GM18867 (cell line): ENCODE results near the gene TSR3.

ENCODE experiments used
- ATAC-seq: cut with Tn5 transposase; IDR thresholded peaks from one replicate; pipeline ENCODE4 v1.9.1; 2021; ENCODE audit warnings: mild to moderate bottlenecking, moderate library complexity; ENCODE audit not compliant: unreplicated experiment

Gene TSR3

DNA sequence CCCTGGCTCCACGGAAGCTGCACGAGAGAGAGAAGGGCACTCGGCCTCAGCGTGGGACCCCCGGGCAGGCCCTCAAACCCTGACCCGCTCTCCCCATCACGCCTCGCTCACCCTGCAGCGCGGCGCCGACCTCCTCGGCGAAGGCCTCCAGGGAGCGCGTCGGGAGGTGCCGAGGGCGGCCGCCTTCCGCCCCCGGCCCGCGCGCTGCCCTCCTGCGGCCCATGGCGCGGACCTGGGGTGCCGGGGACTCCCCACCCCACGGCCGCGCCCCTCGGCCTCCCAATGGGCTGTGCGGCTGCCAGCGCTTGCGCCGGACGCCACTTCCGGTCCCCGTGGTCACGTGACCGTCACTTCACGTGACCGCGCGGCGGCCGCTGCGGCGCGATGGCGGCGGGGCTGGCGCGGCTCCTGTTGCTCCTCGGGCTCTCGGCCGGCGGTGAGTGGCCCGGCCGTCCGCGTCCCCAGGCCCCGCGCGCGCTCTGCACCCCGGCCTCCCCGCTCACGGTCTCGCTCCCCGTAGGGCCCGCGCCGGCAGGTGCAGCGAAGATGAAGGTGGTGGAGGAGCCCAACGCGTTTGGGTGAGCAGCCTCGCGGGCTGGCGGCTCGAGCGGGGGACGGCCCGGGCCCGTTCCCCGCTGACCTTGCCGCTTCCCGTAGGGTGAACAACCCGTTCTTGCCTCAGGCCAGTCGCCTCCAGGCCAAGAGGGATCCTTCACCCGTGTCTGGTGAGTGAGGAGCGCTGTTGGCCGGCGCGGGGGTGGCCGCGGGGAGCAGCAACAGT is at the start of gene TSR3, which contains the start of gene GNPTG:
Gene TSR3, minus strand, starts transcription at position 297 of the 781 bp plus-strand sequence. Its CDS starts 74 bp downstream, at position 223.
Gene GNPTG, plus strand, starts transcription at position 350 of the 781 bp plus-strand sequence. Its CDS starts 35 bp downstream, at position 385.
- peak; percentile 64 for ATAC-seq

DNA sequence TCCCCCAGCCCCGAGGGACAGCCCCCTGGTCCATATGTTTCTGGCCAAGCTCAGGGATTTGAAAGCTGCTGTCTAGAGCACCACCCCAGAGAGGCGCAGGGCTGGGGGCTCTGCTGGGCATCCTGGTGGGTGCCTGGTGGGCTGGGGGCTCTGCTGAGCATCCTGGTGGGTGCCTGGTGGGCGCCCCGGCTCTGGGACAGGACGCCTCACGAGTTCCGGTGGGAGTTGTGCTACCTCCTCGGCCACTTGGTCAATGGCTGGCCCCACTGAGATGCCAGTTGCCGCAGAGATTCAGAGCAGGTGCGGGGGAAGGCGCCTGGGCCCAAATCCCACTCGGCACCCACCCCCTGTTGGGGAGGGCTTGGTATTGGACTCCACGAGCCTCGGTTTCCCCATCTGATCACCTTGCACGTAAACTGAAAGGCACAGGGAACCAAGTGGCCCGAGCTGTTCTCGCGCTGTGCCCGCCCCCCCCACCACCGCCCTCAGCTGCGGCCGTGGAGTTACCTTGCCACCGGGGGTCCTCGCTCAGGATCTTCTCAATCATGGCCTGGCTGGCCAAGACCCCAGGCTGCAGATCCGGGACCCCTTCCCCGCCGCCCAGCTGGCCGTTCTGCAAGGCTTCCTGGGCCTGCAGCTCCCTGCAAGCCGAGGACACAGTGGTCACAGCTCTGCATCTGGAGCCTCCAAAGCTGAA is 49.5 kb upstream of the TSR3 start:
- ATAC-seq = no peak

DNA sequence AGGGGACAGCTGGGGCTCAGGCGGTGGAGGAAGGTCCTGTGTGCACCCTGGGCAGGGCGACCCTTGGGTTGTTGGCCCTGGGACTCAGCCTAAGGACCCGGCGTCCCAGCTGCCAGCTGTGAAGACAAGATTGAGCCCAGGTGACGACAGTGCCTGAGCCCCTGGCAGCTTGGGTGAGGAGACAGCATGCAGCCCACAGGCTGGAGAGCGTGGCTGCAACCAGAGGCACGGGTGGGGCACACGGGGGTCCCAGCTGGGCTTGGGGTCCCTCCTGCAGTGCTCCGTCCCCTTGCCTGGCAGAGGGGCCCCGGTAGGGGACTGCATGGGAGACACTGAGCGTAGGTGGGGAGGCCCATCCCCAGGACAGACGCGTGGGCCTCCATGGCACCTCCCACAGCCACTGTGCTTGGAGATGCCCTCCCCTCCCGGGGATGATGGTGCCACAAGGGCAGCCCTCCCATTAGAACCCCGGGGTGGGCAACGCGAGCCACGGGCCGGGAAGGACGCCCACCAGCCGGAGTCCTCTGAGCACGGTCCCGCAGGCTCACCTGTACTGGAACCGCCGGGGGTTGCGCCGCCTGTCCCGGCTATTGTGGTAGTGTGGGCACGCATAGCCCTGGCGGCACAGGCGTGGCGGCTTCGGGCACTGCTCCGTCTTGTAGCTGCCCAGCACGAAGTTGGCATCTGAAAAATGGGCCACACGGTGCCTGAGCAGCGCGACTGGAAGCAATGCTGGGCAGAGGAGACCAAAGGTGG is 47.3 kb upstream of the TSR3 start:
- ATAC-seq = no peak

DNA sequence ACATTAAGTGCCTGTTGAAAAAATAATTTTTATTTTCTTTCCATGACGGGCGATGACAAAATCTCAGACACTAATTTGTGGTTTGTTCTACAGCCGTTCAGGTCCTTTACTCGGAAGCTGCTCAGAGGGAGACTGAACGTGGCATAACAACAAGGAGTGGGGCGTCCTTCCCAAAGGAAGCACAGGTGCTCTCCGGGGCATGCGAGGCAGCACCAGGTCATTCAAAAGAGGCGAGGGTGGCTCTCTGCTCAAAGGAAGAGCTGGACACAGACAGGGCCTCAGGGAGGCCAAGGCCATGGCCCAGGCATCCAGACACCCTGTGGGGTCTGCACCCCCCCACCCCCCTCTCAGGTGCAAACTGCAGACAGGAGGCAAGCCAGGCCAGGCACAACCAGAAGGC is 46.7 kb upstream of the TSR3 start:
- ATAC-seq = no peak

DNA sequence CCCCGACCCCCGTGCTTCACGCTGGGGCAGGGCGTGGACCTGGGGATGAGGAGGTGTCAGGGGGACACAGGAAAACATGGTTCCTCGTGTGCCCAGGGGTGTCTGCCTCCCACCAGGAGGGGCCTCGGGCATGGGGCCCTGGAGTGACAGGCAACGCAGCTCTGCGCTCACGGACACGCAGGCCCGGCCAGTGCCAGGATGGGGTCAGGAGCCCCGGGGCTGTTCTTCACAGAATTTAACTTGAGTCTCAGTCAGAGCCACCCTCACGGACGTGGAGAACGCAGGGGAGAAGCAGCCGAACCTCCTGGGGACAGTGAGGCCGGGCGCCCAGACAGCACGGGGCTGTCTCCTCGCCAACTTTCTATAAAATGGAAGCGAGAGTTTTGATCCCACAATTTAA is 46.1 kb upstream of the TSR3 start:
- no peak for ATAC-seq

DNA sequence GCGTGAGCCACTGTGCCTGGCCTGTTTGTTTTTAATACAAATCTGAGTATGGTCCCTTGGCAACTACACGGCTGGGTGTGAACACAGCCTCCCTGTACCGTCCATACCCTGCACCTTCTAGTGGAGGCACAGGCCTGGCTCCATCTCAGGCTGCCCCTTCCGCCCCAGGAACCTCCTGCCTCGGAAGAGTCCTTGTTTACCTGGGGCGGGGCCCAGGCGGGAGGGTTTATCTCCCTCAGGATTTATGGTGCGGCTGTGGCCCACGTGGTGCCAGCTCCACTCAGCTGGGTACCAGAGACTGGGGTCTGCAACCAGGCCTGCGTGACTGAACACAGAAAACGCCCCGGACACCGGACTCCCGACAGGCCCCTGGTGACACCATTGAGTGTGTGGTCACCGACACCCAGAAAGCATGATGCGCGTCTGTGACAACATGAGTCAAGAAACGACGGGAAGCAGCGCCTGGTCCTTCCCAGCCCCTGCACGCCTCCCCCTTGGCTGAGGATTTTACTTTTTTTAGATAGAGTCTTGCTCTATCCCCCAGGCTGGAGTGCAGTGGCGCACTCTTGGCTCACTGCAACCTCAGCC is 43.9 kb upstream of the TSR3 start:
- no peak for ATAC-seq

DNA sequence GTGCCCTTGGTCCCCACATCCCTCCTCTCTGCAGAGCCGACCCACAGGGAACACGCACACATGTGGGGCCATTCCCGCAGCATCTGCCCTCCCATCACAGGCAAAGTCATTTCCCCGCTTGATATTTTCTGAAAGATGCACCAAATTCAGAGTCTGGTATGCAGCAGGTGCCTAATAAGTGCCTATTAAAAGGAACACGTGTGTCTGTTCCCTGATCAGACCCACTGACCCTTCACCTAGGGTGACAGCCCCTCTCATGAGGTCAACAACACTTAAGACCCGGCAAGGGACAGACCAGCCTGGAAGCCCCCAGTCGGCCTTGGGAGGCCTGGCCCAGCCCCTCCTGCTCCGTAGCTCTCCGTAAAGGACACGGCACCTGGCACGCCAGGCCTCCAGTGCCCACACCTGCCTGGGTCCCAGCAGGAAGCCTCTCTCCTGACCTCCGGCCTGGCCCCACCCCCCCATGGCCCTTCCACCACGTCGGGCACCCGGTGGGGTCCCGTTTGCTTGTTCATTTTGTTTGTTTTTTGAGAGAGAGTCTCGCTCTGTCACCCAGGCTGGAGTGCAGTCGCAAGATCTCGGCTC is 42.8 kb upstream of the TSR3 start:
- no peak for ATAC-seq

DNA sequence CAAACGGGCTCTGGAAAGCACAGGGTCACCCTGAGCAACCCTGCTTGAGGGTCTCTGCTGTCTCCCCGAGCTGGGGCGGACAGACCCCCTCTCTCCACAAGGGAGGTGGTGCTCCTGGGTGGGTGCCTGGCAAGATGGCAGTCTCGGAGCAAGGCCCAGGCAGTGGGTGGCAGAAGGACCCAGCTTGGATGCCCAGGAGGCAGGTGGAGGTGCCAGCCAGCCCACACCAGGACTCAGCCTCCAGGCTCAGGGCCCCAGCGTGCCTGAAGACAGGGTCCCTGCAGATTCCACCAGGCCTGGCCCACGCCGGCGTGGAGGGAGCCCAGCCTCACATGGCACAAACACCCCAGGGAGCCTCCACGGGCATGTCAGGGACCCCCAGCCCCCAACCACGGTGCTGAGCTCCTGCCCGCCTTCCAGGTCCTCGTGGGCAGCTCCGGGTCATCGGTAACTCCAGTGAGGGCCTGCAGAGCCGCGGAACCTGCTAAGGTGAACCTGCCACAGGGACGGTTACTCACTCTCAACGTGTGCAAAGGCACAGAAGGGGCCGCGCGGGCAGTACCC is 42.0 kb upstream of the TSR3 start:
- no peak for ATAC-seq

DNA sequence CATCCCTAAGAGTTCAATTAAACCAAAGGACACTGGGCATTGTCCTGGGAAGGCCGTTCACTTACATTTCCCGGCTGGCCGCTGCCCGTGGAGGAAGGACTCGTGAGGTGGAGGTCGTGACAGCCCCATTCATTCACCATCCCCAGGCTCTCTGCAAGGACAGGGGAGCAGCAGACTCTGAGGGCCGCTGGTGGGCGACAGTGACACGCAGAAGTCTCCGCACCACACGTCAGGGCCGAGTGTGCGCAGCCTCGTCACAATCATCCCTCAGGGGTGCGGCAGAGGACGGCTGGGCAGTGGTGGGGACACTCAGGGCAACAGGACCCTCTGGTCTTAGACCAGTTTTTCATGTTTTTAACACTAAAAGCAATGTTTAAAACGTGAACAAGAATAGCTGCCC is 41.1 kb upstream of the TSR3 start:
- no peak for ATAC-seq

DNA sequence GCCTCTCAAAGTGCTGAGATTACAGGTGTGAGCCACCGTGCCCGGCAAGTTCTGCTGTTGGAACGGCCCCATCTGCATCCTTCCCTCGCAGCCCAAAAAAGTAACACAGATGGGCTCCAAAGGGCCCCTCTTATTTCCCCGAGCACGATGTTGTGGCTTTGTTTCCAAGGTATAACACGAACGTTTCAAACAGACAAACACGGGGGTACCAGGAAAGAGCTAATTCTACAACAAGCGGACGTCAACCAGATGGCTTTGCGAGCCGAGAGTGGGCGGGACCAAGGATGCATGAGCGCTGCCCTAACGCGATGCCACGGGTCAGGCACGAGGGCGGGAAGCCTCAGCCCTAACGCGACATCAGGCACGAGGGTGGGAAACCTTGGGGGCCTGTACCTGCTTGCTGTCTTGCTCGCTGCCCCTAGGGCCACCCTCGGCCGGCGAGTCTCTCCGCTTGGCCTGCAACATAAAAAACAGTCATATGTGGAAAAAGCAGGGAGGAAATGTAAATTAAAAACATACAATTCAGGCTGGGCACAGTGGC is 38.6 kb upstream of the TSR3 start:
- no peak for ATAC-seq

DNA sequence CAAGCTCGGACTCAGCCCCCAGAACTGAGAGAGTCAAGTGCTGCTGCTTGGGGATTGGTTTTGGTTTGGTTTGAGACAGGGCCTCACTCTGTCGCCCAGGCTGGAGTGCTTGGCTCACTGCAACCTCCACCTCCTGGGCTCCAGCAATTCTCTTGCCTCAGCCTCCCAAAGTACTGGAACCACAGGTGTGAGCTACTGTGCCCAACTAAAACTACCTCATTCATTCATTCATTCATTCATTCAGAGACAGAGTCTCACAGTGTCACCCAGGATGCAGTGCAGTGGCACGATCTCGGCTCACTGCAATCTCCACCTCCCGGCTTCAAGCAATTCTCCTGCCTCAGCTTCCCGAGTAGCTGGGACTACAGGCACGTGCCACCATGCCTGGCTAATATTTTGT is 38.1 kb upstream of the TSR3 start:
- no peak for ATAC-seq

DNA sequence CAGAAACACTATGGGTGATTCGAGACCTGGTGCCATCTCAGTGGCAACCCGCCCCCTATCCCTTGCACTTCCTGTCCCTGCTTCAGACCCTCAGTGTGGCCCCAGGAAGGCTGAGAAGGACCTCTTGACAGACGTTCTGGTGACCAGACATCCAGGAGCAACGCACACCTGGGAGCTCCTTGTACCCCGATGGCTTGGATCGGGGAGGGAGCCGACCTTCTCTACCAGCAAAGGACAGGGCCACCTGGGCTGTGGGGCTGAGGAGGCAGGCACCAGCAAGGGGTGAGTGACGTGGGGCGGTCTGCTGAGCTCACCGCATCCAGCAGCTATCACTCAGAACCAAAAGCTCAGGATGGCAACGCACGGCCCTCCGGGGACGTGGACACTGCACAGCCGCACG is 35.7 kb upstream of the TSR3 start:
- ATAC-seq = no peak

DNA sequence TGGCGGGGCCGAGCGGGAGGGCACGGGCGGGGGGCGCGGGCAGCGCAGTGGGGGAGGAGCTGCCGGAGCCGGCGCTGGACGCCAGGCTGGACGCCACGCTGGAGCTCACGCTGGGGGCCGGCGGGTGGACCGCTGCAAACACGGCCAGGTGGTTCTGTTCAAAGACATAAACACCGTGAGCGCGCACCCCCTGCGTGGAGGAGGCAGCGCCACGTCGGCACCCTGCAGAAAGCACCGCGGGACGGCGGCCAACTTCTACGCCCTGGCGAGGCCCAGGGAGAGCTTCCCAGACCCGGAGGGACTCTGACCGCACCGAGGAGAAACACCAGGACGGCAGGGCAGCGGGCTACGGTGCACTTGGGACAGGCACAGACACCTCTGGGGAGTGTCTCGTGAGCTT is 33.6 kb upstream of the TSR3 start:
- ATAC-seq = no peak

DNA sequence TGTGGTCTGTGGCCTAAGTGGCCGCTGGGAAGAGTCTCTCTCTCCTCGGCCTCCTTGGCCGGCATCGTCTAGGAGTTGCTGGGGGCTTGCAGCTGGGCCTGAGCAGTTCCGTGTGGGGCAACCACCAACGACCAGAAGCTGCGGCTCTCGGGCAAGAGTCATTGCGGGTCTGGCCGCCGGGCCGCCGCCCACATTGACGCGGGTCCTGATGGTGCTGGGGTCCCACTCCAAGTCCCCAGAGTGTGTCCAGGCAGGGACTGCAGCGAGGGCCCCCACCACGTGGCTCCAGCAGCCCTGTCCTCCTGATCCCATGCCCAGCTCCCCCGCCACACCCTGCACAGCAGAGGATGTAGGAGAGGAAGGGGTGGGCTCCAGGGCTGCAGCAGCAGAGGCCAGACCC is 31.9 kb upstream of the TSR3 start:
- ATAC-seq = no peak

DNA sequence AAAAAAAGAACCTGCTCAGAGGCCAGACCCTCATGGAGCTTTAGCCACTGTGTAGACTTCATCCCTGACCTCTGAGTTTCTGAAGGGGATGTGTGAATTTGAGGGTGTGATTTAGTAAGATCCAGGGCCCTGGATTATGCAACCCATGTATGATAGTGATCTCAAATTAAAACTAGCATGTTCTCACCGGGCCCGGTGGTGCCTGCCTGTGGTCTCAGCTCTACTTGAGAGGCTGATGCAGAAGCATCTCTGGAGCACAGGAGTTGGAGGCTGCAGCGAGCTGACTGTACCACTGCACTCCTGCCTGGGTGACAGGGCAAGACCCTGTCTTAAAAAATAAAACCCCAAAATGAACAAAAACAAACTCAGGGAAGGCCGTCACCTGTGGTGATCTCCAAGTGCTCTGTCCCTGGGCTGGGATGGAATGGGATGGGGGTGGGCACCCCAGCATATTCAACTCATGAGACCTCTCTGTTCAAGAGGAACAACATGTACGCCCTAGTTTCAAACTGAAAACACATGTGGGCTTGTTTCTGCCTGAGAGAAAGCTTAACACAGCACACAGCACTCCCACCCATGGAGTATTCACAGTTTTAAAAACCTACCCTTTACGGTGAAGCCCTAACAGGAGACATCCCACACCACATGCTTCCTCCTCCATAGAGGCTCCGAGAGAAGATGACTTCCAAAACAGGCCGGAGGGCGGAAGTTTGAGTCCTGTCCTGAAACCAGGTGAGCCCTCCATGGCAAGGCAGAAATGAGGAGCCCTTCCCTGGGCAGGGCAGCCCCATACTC is 30.1 kb upstream of the TSR3 start:
- no peak for ATAC-seq

DNA sequence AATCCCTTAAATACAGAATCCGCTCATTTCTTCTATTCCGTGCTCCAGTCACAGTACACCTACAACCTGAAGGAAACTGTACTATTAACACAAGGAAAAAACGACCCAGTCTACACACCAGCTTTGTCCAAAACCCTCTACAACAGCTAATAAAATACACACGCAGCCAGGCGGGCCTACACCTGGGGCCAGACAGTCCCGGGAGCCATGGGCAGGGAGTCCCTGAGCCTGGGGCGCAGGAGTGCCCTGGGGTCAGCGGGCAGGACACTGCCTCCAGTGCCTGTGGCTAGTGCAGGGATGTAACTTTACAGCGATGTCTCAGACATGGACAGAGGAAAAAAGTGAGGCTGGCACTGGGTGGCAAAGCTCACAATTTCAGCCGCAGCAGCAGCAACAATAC is 28.5 kb upstream of the TSR3 start:
- ATAC-seq = no peak

DNA sequence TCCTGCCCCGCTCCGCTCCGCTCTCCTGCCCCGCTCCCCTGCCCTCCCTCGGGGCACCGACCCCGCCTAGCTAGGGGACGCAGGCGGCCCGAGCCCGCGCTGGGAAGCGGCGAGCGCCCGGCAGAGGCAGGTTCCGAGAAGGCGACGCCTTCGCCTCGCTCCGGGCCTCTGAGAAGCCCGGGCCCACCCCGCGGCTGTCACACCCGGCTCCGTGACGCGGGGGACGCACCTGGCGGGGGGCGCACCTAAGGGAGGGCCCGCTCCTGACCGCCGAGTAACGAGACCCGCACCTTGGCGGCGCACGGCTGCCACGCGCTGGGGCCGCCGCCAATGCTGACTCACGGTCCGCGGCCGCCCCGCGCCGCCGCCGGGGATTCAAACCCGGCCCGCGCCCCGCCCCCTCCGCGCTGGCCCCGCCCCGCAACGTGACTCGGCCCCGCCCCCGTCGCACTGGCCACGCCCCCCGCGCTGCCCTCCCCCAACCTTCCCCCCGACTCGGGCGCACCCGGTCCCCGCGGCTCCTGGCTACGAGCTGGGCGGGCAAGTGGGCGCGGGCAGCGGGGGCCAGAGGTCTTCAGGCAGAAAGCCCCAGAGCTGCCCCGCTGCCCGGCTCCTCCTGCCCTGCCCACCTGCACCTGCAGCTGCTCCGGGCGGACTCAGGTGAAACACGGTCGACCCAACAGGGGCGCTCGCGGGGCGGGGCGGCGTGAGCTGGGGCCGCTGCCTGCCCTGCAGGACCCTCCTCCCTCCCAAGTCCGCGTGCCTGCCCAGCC is 27.8 kb upstream of the TSR3 start:
- peak; percentile 45 for ATAC-seq

DNA sequence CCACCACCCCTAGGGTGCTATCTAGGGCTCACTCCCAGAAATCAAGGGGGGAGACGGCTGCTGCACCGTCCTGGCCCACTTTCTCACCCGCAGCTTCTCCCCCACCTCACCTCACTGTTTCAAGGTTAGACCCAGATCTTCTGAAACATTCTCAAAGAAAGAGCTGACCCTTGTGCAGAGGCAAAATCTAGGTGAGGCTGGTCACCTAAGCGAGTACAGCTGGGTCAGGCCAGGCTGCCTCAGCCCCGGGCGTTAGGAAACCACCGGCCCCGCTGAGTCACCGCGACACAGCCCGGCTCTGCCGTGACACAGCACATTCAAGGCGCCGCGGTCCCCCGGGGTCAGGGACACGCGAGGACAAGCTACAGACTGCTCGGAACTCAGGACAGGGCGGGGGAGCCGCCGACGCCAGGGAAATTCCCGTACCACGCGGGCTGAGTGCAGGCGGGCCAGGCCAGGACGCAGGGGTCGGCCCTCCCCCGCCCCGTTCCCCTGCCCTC is 27.2 kb upstream of the TSR3 start:
- ATAC-seq = peak; percentile 38
